K562 (cell line): Measurements from ENCODE around the gene SMS. TPM values are rescaled to one million over a fixed set of nuclear protein-coding genes. Genes with fewer than 3 reads are reported as not detected.

ENCODE experiments used
- ATAC-seq: fragments of 200-7000 bp; cut with Tn5 transposase; 3 replicates; pipeline ENCODE4 v1.9.1; 2020; ENCODE audit warnings: moderate library complexity
- BruUV-seq: library from RNA; stranded (reverse); fragments of 400-500 nt; replicated peaks from 2 replicates; lab custom pipeline; 2021; lab: Mats Ljungman, UMichigan
- CTCF ChIA-PET: fragments of 300-600 bp; formaldehyde crosslinking; extraction: SDS; loops from one replicate; lab custom pipeline; 2021; ENCODE audit warnings: low intra/inter-chr PET ratio; lab: Yijun Ruan, JAX
- POLR2A ChIA-PET: fragments of 300-600, 350-650 bp; sonication (Branson Sonifier 250); formaldehyde crosslinking; extraction: SDS; loops from one replicate; lab custom pipeline; 2021; ENCODE audit warnings: antibody characterized with exemption, inconsistent platforms; lab: Yijun Ruan, JAX
- DNase-seq, 4 experiments: peaks; one replicate each; pipeline versions ENCODE4 v3.0.0 to v3.0.0-alpha.2; 2011 to 2018; ENCODE audit warnings: low spot score in 3 of 4, mixed read lengths in 3 of 4; ENCODE audit errors: extremely low read depth in 1 of 4
- FAIRE-seq: peaks from 2 replicates; lab custom pipeline; 2011; peaks lifted over from hg19 to GRCh38; lab: Jason Lieb, UNC
- H2AFZ ChIP-seq: 2 replicates; pipeline ENCODE4 v1.6.0; 2011; ENCODE audit warnings: low read depth, low read length, control low read depth, inconsistent platforms
- H3K27ac ChIP-seq: fragments of 200-600 bp; 3 replicates; pipeline ENCODE4 v1.8.0; 2011; ENCODE audit warnings: low read depth, mild to moderate bottlenecking, control low read depth, inconsistent platforms, low read length, moderate library complexity, mixed read lengths; ENCODE audit errors: extremely low read depth
- H3K27me3 ChIP-seq, 2 experiments: fragments of 300-600 bp in 1 of 2; 2 replicates in 1 of 2; 3 replicates in 1 of 2; pipeline versions ENCODE4 v1.6.0 to v1.8.0; 2011; ENCODE audit warnings: inconsistent platforms in 2 of 2, low read length in 2 of 2, mild to moderate bottlenecking in 1 of 2, mixed read lengths in 1 of 2, moderate library complexity in 1 of 2; ENCODE audit not compliant: control insufficient read depth in 2 of 2, insufficient read depth in 2 of 2
- H3K36me3 ChIP-seq: fragments of 300-600 bp; 3 replicates; pipeline ENCODE4 v1.8.0; 2011; ENCODE audit warnings: mild to moderate bottlenecking, low read length, inconsistent platforms; ENCODE audit not compliant: control insufficient read depth, insufficient read depth
- H3K4me1 ChIP-seq, 2 experiments: fragments of 200-600 bp in 1 of 2; replicated peaks in 1 of 2; 2 replicates in 1 of 2; 3 replicates in 1 of 2; pipeline versions ENCODE4 v1.5.1 to v1.8.0; 2011; ENCODE audit warnings: inconsistent platforms in 2 of 2, low read length in 2 of 2, mild to moderate bottlenecking in 1 of 2, mixed read lengths in 1 of 2, moderate library complexity in 1 of 2; ENCODE audit not compliant: control insufficient read depth in 2 of 2, insufficient read depth in 2 of 2
- H3K4me2 ChIP-seq: 2 replicates; pipeline ENCODE4 v1.6.1; 2011; ENCODE audit warnings: low read length, control low read depth, inconsistent platforms, mixed read lengths; ENCODE audit not compliant: insufficient read depth
- H3K4me3 ChIP-seq: fragments of 200-600 bp; sonication (generic), shearing (Covaris generic); 2 replicates; pipeline ENCODE4 v1.5.1; 2016; ENCODE audit warnings: control low read depth, inconsistent platforms
- H3K79me2 ChIP-seq: fragments of 200-600 bp; 3 replicates; pipeline ENCODE4 v1.8.0; 2011; ENCODE audit warnings: low read length, inconsistent platforms; ENCODE audit not compliant: control insufficient read depth, insufficient read depth
- H3K9ac ChIP-seq, 2 experiments: 2 replicates each; pipeline versions ENCODE4 v1.6.0 to v1.6.1; 2011; ENCODE audit warnings: low read depth in 2 of 2, low read length in 2 of 2, control low read depth in 1 of 2, inconsistent platforms in 1 of 2, mild to moderate bottlenecking in 1 of 2, mixed read lengths in 1 of 2; ENCODE audit not compliant: insufficient read depth in 1 of 2
- H3K9me1 ChIP-seq: one replicate; pipeline ENCODE4 v1.6.0; 2011; ENCODE audit warnings: inconsistent platforms, mild to moderate bottlenecking, low read length, moderate library complexity; ENCODE audit not compliant: control insufficient read depth, insufficient read depth
- H3K9me3 ChIP-seq: replicated peaks from 2 replicates; pipeline ENCODE4 v1.5.1; 2011; ENCODE audit warnings: low read depth, low read length, inconsistent platforms; ENCODE audit not compliant: control insufficient read depth, insufficient read depth
- H4K20me1 ChIP-seq: replicated peaks from 2 replicates; pipeline ENCODE4 v1.6.1; 2011; ENCODE audit warnings: low read length, inconsistent platforms, mixed read lengths; ENCODE audit not compliant: control insufficient read depth, insufficient read depth
- ADNP ChIP-seq: fragments of 200-800 bp; sonication (Bioruptor generic); IDR thresholded peaks from 2 replicates; pipeline ENCODE4 v1.6.1; 2016; ENCODE audit warnings: missing genetic modification characterization, missing compliant biosample characterization
- BRCA1 ChIP-seq, 2 experiments: fragments of 450-650 bp in 1 of 2; sonication (generic) in 1 of 2; formaldehyde crosslinking in 1 of 2; IDR thresholded peaks; 2 replicates each; pipeline versions ENCODE4 v1.5.0 to v1.6.1; 2017 to 2020; ENCODE audit warnings: mild to moderate bottlenecking in 1 of 2, missing genetic modification reagents in 1 of 2
- SUPT5H ChIP-seq: fragments of 450-650 bp; IDR thresholded peaks from 2 replicates; pipeline ENCODE4 v1.6.1; 2016
- TARDBP ChIP-seq: fragments of 450-650 bp; IDR thresholded peaks from 2 replicates; pipeline ENCODE4 v1.6.1; 2016
- TEAD4 ChIP-seq, 2 experiments: sonication (generic) in 1 of 2; formaldehyde crosslinking in 1 of 2; IDR thresholded peaks; 2 replicates each; pipeline versions ENCODE4 v1.6.1 to v1.8.0; 2012 to 2022; ENCODE audit warnings: borderline replicate concordance in 1 of 2, inconsistent platforms in 1 of 2, low read length in 1 of 2, mild to moderate bottlenecking in 1 of 2, missing genetic modification reagents in 1 of 2
- XRCC5 ChIP-seq: fragments of 200-400 bp; formaldehyde crosslinking; IDR thresholded peaks from 2 replicates; pipeline ENCODE4 v1.6.1; 2017; ENCODE audit warnings: low read depth, mild to moderate bottlenecking, low read length
- ZNF174 ChIP-seq: fragments of 250-450 bp; sonication (Bioruptor Pico); IDR thresholded peaks from 2 replicates; pipeline ENCODE4 v1.4.0; 2020; ENCODE audit warnings: mild to moderate bottlenecking
- ZNF263 ChIP-seq: sonication (generic); formaldehyde crosslinking; IDR thresholded peaks from 2 replicates; pipeline ENCODE4 v1.8.0; 2022; ENCODE audit warnings: mild to moderate bottlenecking, missing genetic modification reagents, borderline replicate concordance
- WGBS: fragments of 100-300 bp; shearing (Covaris generic); methylation state at CpG from one replicate; pipeline ENCODE4 v1.1.6; 2016; ENCODE audit warnings: low coverage, mixed read lengths; ENCODE audit not compliant: insufficient coverage; ENCODE audit errors: missing lambda C conversion rate; 5-methylcytosine and 5-hydroxymethylcytosine counted together
- in situ Hi-C: fragments of 300-500 bp; cut with MboI; formaldehyde crosslinking; loops from 4 replicates; pipeline ENCODE4 v1.15.0; 2018; ENCODE audit warnings: inconsistent platforms, mixed read lengths
- intact Hi-C: fragments of 100-400 bp; cut with micrococcal nuclease; formaldehyde crosslinking; loops from 2 replicates; pipeline ENCODE4 v1.14.2; 2022
- polyA plus RNA-seq, 8 experiments: library from polyadenylated mRNA; depleted of rRNA in 4 of 8; stranded (reverse) in 5 of 8; unstranded in 3 of 8; fragments of >200 nt; fragmentation: Nextera tagmentation in 2 of 8; fragmentation: Illumina TruSeq in 1 of 8; extraction: Ambion mirVana in 2 of 8; extraction: Trizol in 1 of 8; gene quantifications; 2 replicates each; pipeline versions ENCODE4 v1.2.1 to v1.2.3, GENCODE V29; 2011 to 2014; ENCODE audit warnings: inconsistent platforms in 1 of 8, missing spikeins in 1 of 8
- total RNA-seq, 7 experiments: library from RNA; depleted of rRNA in 6 of 7; stranded (reverse); fragments of >200 nt in 6 of 7; fragmentation: Illumina TruSeq in 2 of 7; extraction: Trizol in 2 of 7; gene quantifications; 2 replicates each; pipeline versions ENCODE4 v1.2.1 to v1.2.3, GENCODE V29; 2011 to 2021; ENCODE audit warnings: low replicate concordance in 1 of 7
- TF ChIP-seq, protein P1 (sequence below): fragments of 450-650 bp; IDR thresholded peaks from 2 replicates; pipeline ENCODE4 v1.6.1; 2017; ENCODE audit warnings: antibody characterized with exemption
- TF ChIP-seq, protein P2 (sequence below): fragments of 250-450 bp; sonication (Bioruptor Pico); IDR thresholded peaks from 2 replicates; pipeline ENCODE4 v1.9.0; 2021; ENCODE audit warnings: mild to moderate bottlenecking, inconsistent platforms
- TF ChIP-seq, protein P3 (sequence below): fragments of 450-650 bp; IDR thresholded peaks from 2 replicates; pipeline ENCODE4 v1.6.1; 2016
- TF ChIP-seq, protein P4 (sequence below): fragments of 450-650 bp; IDR thresholded peaks from one replicate; pipeline ENCODE4 v1.6.1; 2018; ENCODE audit warnings: mild to moderate bottlenecking, moderate library complexity; ENCODE audit not compliant: partially characterized antibody

Gene SMS
- total and polyA plus RNA-seq, 9 of the 15 experiments (the other 6 are each of a cell fraction or from before 2014, with no cell fraction given) = 71.1 to 193 (median 152) TPM

DNA sequence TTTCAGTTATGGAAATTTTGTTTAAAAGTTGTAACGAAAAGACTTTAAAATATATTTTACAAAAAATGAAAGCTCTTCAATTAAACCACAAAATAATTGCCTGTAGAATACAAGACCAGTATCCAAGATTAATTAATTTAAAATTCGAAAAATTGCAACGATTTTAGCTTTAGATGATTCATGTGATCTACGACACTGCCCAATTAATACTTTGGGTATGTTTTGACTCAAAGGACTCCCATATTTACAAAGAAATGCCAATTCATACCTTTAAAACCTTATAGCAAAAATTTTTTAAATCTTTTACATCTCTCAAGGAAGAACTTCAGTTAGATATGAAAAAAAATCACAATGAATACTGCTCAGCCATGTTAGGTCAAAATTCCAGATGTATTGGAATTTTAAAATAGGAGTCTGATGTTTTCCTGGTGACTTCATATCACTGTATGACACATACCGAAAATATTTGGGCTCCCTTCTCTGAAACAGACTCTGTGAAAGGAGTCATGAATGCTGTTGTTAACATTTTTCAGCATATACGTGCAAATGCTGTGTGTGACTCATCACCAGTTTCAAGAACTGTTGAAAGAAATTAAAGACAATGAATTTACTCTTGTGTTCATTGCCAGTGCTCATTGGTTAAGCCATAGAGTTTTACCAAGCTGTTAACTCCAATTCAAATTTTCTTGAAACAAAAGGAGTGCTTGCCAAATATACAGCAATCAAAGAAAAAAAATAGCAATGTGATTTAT lies 13.8 kb upstream of the SMS start:
- H2AFZ ChIP-seq = peak overlapping the region; percentile 75
- H3K4me3 ChIP-seq = no peak overlapping the region
- H3K9me1 ChIP-seq = no peaks in the 10 kb centered on the region
- DNase-seq (peak in 3 of 4 experiments; percentile 12 to 66 (median 40)), ATAC-seq (peak; percentile 88), FAIRE-seq (peak; percentile 82)
- no peaks in the 10 kb centered on the region; a peak in 1 of 5 replicates for H3K4me1 ChIP-seq
- CTCF ChIA-PET = no interaction called here
- BruUV-seq = no TSS peak
- no peaks in the 10 kb centered on the region for H3K27me3 ChIP-seq
- peak overlapping the region; percentile 49; the same call in 2 of the 3 replicates for H3K27ac ChIP-seq
- intact Hi-C loops (no loop called here), in situ Hi-C loops (no loop called here)
- H3K9ac ChIP-seq = peak overlapping the region in 1 of 2 experiments; percentile 55; a peak in 2 of 4 replicates
- 8% methylated on average over 6 of the region's 6 CpGs for WGBS
- peak overlapping the region; percentile 44; the same call in 1 of the 2 replicates for H3K4me2 ChIP-seq
- POLR2A ChIA-PET = interaction anchor here (0.6 kb wide), 1 partner anchor 30 kb away, joined by 3 read pairs; no protein-coding TSS in a partner anchor
- H3K36me3 ChIP-seq = no peaks in the 10 kb centered on the region
- H3K9me3 ChIP-seq = no peaks in the 10 kb centered on the region
- no peaks in the 10 kb centered on the region for H3K79me2 ChIP-seq
- H4K20me1 ChIP-seq = no peaks in the 10 kb centered on the region
- no peak for TF ChIP-seq BRCA1 (IDR thresholded peaks at IDR 0.05)
- no peak for TF ChIP-seq BRCA1 (CRISPR knock-in tag; IDR thresholded peaks at IDR 0.05)
- no peak for TF ChIP-seq ZNF174
- TF ChIP-seq, protein P1, sequence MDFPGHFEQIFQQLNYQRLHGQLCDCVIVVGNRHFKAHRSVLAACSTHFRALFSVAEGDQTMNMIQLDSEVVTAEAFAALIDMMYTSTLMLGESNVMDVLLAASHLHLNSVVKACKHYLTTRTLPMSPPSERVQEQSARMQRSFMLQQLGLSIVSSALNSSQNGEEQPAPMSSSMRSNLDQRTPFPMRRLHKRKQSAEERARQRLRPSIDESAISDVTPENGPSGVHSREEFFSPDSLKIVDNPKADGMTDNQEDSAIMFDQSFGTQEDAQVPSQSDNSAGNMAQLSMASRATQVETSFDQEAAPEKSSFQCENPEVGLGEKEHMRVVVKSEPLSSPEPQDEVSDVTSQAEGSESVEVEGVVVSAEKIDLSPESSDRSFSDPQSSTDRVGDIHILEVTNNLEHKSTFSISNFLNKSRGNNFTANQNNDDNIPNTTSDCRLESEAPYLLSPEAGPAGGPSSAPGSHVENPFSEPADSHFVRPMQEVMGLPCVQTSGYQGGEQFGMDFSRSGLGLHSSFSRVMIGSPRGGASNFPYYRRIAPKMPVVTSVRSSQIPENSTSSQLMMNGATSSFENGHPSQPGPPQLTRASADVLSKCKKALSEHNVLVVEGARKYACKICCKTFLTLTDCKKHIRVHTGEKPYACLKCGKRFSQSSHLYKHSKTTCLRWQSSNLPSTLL = no peak
- TF ChIP-seq, protein P2, sequence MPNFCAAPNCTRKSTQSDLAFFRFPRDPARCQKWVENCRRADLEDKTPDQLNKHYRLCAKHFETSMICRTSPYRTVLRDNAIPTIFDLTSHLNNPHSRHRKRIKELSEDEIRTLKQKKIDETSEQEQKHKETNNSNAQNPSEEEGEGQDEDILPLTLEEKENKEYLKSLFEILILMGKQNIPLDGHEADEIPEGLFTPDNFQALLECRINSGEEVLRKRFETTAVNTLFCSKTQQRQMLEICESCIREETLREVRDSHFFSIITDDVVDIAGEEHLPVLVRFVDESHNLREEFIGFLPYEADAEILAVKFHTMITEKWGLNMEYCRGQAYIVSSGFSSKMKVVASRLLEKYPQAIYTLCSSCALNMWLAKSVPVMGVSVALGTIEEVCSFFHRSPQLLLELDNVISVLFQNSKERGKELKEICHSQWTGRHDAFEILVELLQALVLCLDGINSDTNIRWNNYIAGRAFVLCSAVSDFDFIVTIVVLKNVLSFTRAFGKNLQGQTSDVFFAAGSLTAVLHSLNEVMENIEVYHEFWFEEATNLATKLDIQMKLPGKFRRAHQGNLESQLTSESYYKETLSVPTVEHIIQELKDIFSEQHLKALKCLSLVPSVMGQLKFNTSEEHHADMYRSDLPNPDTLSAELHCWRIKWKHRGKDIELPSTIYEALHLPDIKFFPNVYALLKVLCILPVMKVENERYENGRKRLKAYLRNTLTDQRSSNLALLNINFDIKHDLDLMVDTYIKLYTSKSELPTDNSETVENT (CRISPR knock-in tag) = no peak
- TF ChIP-seq, protein P3, sequence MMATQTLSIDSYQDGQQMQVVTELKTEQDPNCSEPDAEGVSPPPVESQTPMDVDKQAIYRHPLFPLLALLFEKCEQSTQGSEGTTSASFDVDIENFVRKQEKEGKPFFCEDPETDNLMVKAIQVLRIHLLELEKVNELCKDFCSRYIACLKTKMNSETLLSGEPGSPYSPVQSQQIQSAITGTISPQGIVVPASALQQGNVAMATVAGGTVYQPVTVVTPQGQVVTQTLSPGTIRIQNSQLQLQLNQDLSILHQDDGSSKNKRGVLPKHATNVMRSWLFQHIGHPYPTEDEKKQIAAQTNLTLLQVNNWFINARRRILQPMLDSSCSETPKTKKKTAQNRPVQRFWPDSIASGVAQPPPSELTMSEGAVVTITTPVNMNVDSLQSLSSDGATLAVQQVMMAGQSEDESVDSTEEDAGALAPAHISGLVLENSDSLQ = 0 out of 2 replicates have a peak, but pooled peaks have one; percentile 8
- TF ChIP-seq ADNP = no peak
- TF ChIP-seq ZNF263 (CRISPR knock-in tag) = no peak
- TF ChIP-seq TEAD4 (IDR thresholded peaks at IDR 0.05; ENCODE audit: low read length) = peak; percentile 69
- TF ChIP-seq TEAD4 (CRISPR knock-in tag; IDR thresholded peaks at IDR 0.05; ENCODE audit: borderline replicate concordance) = no peak
- TF ChIP-seq TARDBP = no peak
- TF ChIP-seq XRCC5 = no peak
- TF ChIP-seq, protein P4, sequence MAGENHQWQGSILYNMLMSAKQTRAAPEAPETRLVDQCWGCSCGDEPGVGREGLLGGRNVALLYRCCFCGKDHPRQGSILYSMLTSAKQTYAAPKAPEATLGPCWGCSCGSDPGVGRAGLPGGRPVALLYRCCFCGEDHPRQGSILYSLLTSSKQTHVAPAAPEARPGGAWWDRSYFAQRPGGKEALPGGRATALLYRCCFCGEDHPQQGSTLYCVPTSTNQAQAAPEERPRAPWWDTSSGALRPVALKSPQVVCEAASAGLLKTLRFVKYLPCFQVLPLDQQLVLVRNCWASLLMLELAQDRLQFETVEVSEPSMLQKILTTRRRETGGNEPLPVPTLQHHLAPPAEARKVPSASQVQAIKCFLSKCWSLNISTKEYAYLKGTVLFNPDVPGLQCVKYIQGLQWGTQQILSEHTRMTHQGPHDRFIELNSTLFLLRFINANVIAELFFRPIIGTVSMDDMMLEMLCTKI = no peak
- no peak for TF ChIP-seq SUPT5H
